Measurements from ENCODE around the gene SERPINA5.
"Not testable (repeated sequence)": the region's sequence is repeated elsewhere in the genome, so short reads cannot be mapped to it uniquely, and the experiment has no call there.

Gene SERPINA5

GRCh38 chr14:94601884-94602391 lies 20.7 kb downstream of the SERPINA5 start:
- DNase-seq (ENCODE audit: low spot score): no peak

- DNase-seq (ENCODE audit: low spot score): no peak
Observed at GRCh38 chr14:94602722-94603121, 21.5 kb downstream of the SERPINA5 start.

DNA sequence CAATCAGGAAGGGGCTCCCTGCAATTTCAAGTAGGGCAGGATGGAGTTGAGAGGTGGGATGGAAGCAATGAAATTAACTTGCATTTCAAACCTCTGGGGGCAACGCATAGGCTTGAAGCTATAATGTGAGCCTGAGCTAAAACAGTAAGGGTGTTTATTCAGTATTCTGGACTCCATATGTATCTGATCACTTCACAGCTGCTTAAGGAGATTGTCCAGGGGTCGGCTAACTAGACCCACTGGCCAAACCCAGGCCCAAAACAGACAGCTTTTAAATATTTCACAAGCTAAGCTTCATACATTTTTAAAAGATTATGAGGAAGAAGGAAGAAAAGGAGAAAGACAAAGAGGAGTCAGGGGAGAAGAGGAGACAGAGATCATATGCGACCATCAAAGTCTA lies 24.1 kb downstream of the SERPINA5 start:
- no peak for DNase-seq (ENCODE audit: low spot score)

GRCh38 chr14:94608966-94609365 lies 27.7 kb downstream of the SERPINA5 start:
- DNase-seq (ENCODE audit: low spot score): not testable (repeated sequence)

GRCh38 chr14:94611179-94611578 lies 30.0 kb downstream of the SERPINA5 start:
- DNase-seq (ENCODE audit: low spot score): no peak

GRCh38 chr14:94612174-94612573 lies 30.9 kb downstream of the SERPINA5 start, which contains the start of gene SERPINA3:
SERPINA3 (plus strand) TSS chr14:94612391; CDS start chr14:94614442, 2,051 bp downstream.
- no peak for DNase-seq (ENCODE audit: low spot score)

DNA sequence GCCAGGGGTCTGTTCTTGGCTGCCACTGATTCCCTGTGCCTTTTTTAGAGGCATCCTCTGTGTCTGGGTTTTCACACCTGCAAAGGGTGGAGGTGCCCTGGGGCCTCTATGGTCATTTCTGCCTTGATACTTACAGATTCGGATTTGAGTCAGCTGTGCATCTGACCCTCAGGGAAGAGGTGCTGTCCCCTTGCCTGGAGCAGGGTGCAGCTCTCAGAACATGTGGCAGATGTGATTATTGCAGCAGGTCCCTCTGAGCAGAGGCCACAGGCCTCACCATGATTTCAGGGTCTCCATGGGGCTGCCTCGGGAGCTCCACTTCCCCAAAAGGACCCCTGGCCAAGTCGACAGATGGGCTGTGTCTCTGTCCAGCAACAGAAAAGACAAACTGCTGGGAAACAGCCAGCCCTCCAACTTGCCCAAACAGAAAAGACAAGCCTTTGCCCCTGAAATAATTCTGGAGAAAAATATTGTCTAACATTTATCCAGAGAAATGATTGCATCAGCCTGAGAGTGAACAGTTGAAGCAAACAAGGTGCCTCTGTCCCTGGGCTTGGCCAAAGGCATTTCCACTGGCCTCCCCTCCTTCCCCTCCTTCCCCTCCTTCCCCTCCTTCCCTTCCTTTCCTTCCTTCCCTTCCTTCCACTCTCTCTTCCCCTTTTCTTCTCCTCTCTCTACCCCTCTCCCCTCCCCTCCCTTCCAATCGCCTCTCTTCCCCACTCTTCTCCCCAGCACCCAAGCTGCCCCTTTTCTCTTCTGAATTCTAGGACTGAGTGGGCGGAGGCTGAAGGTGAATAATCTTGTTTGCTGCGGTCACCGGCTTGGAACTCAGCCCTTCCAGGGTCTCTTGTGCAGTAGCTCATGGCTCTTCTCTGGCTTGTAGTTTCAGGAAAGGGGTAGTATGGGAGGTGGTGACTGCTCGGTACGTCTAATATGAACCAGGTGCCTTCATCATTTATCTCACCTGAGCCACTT lies 31.6 kb downstream of the SERPINA5 start:
- DNase-seq (ENCODE audit: low spot score): no peak

DNA sequence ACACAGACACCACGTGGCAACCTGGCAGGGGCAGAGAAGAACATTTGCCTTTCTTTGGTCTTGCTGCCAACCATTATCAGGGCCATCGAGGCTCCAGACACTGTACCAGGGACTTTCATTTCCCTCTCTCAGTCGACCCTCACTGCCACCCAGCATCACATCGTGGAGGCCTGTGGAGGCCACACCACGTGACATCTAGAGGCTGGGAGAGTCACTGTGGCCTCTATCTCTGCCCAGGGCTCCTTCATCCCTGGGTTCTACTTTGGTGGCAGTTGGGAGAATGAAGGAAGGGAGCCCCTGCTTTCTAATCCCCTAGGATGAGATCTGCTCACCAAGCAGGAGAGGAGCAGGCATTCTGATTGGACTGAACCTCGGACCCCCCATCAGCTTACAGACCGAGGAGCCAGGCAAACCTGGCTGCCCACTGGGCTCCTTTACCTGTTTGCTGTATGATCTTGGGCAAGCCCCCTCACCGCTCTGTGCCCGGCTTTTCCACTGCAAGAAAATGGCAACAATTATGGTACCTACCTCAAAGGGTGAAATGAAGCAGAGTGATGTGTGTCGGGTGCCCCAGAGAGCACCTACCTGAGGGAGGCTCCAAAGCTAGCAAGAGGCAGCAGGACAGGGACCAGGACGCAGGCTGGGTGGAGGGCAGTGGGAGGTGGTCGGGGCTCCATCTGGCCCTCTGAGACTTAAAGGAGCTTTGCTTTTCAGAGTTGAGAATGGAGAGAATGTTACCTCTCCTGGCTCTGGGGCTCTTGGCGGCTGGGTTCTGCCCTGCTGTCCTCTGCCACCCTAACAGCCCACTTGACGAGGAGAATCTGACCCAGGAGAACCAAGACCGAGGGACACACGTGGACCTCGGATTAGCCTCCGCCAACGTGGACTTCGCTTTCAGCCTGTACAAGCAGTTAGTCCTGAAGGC lies 32.8 kb downstream of the SERPINA5 start:
- no peak for DNase-seq (ENCODE audit: low spot score)

- no peak for DNase-seq (ENCODE audit: low spot score)
Observed at GRCh38 chr14:94614802-94615201, 33.6 kb downstream of the SERPINA5 start.

DNA sequence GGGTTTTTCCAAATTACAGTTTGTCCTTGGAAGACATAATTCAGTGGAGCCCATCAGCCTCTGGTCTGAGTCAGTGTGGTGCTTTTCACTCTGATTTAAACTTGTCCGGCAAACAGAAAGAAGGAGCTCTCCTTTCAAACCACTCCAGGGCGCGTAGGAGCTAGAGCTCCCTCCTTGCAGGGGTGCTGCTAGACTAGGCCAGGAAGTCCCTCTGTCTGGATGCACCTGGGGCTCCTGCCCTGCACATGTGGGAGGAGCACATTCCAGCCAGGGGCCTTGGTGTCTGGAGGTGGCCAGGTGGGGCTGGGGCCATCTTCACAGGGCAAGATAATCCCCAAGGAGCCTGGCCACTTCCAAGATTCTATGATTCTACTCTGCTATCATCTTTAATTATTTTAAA lies 34.0 kb downstream of the SERPINA5 start:
- DNase-seq (ENCODE audit: low spot score): no peak

DNA sequence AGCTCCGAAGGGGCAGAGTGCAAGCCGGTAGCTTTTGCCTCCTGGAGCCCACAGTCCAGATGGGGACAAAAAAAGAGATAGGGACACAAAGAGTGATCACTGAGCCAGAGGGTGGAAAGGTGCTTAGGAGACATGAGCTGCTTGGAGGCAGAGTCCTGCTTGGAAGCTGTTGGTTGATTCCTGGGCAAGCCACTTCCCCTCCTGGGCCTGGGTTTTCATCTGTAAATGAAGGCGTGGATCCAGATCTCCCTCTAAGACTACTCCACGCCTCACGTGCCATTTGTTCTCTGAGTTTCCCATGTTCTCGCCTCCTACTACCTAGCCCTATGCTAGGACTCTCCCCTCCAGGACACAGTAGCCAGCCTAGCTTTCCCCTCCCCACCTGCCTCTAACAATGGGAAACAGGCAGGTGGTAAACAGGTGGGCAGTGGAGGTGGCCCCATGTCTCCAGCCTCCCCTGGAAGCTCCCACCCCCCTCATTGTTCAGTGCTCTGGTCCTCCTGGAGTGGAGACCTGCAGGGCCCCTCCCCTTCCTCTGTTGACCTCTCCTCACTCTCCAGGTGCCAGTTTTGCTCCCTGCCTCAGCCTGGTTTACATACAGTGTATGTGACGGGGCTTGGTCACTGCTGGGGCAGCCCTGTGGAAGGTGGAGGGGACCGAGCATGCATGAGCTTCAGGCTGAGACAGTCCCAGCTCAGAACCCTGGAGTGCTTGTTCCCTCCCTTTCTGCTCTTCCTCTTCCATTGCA lies 34.8 kb downstream of the SERPINA5 start:
- DNase-seq (ENCODE audit: low spot score): no peak

DNA sequence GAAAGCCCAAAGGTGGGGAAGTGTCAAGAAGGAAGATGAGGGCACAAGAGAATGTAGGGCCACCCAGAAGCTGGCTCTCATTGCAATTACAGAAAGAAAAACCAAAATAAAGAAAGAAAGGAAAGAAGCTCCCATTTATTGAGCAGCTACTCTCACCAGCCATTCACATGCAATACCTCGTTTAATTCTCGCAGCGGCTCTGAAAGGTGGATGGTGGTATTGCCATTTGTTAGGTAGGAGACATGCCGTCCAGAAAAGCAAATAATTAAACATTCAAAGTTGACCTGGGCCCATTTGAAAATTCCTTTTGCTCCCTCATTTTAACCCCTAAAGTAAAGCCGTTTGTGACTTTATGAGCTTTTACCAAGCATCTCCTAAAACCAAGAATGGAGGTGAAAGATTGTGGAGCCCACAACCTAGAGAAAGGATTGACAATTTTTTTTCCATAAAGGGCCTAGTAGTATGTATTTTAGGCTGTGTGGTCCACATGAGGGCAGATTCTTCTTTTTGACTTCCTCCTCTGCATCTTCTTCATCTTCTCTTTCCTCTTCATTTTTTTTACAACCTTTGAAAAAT lies 36.2 kb downstream of the SERPINA5 start:
- DNase-seq (ENCODE audit: low spot score): no peak

- no peak for DNase-seq (ENCODE audit: low spot score)
Observed at GRCh38 chr14:94617988-94618822, 37.0 kb downstream of the SERPINA5 start.

- no peak for DNase-seq (ENCODE audit: low spot score)
Observed at GRCh38 chr14:94619297-94619696, 38.1 kb downstream of the SERPINA5 start.

GRCh38 chr14:94620597-94620996 lies 39.4 kb downstream of the SERPINA5 start:
- no peak for DNase-seq (ENCODE audit: low spot score)

DNA sequence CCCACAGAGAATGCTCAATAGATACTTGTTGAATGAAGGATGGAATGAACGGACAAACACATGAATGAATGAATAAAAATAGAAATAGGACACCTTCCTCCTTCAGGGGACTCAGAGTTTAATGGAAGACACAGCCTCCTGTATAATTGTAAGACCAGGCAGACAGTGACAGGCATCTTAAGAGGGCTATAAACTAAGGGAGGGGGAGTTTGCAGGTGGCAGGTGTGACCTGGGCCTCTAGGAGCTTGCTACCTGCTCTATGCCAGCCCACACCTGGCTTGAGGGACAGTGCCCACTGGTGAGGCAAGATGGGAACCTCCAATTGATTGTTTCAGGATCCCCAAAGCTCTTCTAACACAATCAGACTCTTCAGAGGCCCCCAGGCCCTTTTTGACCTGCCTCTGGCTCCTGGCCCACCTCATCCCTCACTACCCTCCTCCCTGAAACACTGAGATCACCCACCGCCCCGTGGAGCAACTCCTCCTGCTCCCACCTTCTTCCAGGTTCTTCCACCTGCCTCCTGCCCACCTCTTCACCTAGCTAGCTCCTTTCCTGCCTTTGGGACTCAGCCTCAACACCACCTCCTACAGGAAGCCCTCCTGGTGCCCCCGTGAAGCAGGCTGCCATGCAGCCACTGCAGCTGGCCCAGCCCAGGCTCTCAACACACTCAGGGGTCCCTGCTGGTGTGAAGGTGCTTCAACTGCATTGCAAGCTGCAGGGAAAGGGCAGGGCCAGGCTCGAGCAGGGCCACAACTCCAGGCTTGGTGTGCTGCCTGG lies 40.3 kb downstream of the SERPINA5 start:
- DNase-seq (ENCODE audit: low spot score): no peak

DNA sequence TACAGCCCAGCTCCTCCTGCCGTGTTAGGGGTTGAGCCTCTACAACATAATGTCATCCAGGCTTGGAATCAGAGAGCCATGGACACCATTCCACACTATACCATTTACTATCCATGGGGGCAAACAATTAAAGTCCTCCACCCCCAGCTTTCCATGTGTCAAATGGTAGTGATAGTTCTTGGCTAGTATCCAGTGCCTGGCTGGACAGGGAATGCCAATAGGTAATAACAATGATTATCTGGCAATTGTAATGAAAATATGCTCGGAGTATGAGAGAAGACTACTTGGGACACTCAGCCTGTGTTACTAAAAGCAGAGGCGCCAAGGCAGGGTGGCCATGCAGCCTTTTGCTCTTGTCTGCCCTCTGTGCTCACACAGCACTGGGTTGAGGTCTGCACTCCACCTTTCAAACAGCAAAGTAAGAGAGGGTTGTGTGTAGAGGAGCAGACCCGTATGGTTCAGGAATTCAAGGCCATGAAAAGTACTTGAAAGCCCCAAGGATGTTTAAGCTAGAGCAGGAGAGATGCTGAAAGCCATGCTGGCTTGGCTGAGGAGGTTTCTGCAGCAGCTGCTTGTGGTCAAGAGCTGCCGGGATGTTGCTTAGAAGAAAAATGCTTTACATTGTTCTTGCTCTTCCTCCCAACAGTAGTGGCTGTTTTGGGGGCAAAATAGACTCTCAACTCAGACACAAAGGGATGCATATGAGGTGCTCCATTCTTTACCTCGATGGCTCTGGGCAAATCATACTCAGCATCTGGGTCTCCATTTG lies 41.6 kb downstream of the SERPINA5 start:
- DNase-seq (ENCODE audit: low spot score): no peak

DNA sequence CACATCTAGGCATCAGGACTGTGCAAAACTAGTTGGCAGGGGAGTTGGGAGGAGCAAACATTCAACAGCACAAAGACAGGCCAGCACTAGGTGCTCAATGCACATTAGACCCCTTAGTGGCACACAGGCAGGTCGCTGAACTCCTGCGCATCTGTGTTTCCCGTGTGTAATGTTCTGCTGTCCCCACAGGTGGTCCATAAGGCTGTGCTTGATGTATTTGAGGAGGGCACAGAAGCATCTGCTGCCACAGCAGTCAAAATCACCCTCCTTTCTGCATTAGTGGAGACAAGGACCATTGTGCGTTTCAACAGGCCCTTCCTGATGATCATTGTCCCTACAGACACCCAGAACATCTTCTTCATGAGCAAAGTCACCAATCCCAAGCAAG lies 42.2 kb downstream of the SERPINA5 start:
- DNase-seq (ENCODE audit: low spot score): no peak
